KMS-11 (cell line): ENCODE results near the gene ADAM19.

Source experiments
- H2AFZ ChIP-seq: fragments of 200-600 bp; sonication (generic); 2 replicates; pipeline ENCODE4 v1.6.1; 2016; ENCODE audit warnings: antibody characterized with exemption, mixed run types, low read depth
- H3K27ac ChIP-seq: fragments of 200-600 bp; sonication (generic); 2 replicates; pipeline ENCODE4 v1.6.1; 2016; ENCODE audit warnings: mild to moderate bottlenecking, mixed run types
- H3K27me3 ChIP-seq: fragments of 200-600 bp; sonication (generic); 2 replicates; pipeline ENCODE4 v1.6.1; 2017; ENCODE audit warnings: mild to moderate bottlenecking, low read depth, mixed run types, moderate library complexity; ENCODE audit not compliant: insufficient read depth
- H3K36me3 ChIP-seq: fragments of 200-600 bp; sonication (generic); 2 replicates; pipeline ENCODE4 v1.6.1; 2017; ENCODE audit warnings: mild to moderate bottlenecking, mixed run types; ENCODE audit not compliant: insufficient read depth
- H3K4me1 ChIP-seq: fragments of 200-600 bp; sonication (generic); 2 replicates; pipeline ENCODE4 v1.6.1; 2016; ENCODE audit warnings: mild to moderate bottlenecking, low read depth, mixed run types; ENCODE audit not compliant: poor library complexity, severe bottlenecking
- H3K4me2 ChIP-seq: fragments of 200-600 bp; sonication (generic); 2 replicates; pipeline ENCODE4 v1.7.0; 2016; ENCODE audit warnings: mild to moderate bottlenecking, mixed run types
- H3K4me3 ChIP-seq: fragments of 200-600 bp; sonication (generic); IDR thresholded peaks from 2 replicates; pipeline ENCODE4 v1.6.1; 2017; ENCODE audit warnings: low read depth, low read length, mixed read lengths; ENCODE audit not compliant: insufficient read depth
- H3K79me2 ChIP-seq: fragments of 200-600 bp; sonication (generic); 2 replicates; pipeline ENCODE4 v1.6.1; 2016; ENCODE audit warnings: low read depth, mixed run types; ENCODE audit not compliant: insufficient read depth
- H3K9ac ChIP-seq: fragments of 200-600 bp; sonication (generic); 2 replicates; pipeline ENCODE4 v1.6.1; 2016; ENCODE audit warnings: mild to moderate bottlenecking, mixed run types
- H4K20me1 ChIP-seq: fragments of 200-600 bp; sonication (generic); 2 replicates; pipeline ENCODE4 v1.6.1; 2016; ENCODE audit warnings: mild to moderate bottlenecking, mixed run types; ENCODE audit not compliant: insufficient read depth
- TF ChIP-seq, protein P1 (sequence below): fragments of 200-600 bp; sonication (generic); conservative IDR thresholded peaks from 2 replicates; pipeline ENCODE4 v1.6.1; 2017; ENCODE audit warnings: low read depth, mild to moderate bottlenecking, antibody characterized with exemption, low read length, moderate library complexity, mixed read lengths

Gene ADAM19

DNA sequence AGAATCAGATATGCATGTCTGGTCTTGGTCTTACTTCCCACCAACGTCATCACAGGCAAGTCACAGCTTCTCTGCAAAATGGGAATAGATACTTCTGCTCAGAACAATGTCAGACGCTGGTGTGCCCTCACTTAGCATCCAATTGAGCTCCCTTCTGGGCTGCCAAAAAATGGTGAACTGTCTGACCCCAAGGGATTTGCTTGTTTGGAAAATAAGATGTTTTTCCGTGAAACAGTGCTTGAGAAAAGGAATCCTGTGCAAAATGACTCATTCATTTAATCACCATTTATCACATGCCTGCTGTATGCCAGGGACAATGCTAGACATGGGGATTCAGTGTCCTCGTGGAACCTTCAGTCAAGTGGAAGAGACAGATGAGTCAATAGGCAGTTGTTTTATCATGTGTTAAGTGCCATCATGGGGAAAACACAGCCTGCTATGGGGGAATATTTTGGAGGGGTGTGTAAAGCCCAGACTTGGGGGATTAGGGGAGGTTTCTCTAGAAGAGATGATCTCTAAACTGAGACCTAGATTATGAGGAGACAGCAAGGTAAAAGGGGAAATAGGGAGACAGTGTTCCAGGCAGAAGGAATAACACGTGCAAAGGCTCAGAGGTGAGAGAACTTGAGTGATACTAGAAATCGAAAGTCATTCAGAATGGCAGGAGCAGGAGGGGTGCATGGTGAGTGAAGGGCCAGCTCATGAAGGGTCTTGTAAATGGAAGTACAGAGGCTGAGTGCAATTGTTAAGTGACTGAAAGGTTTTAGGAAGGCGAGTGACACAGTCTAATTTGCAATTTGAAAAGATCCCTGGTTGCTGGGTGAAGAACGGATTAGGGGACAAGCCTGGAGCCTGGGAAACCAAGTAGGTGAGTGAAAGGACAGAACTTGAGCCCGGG is 111.7 kb downstream of the ADAM19 start:
- no peak overlapping the region for H3K9ac ChIP-seq
- no peaks in the 10 kb centered on the region for H3K27me3 ChIP-seq
- no peaks in the 10 kb centered on the region for H3K36me3 ChIP-seq
- H2AFZ ChIP-seq = no peak overlapping the region
- no peak overlapping the region for H3K4me3 ChIP-seq
- H3K4me2 ChIP-seq = no peak overlapping the region
- no peak overlapping the region for H3K27ac ChIP-seq
- H4K20me1 ChIP-seq = no peaks in the 10 kb centered on the region
- no peaks in the 10 kb centered on the region for H3K4me1 ChIP-seq
- H3K79me2 ChIP-seq = no peaks in the 10 kb centered on the region
- TF ChIP-seq, protein P1, sequence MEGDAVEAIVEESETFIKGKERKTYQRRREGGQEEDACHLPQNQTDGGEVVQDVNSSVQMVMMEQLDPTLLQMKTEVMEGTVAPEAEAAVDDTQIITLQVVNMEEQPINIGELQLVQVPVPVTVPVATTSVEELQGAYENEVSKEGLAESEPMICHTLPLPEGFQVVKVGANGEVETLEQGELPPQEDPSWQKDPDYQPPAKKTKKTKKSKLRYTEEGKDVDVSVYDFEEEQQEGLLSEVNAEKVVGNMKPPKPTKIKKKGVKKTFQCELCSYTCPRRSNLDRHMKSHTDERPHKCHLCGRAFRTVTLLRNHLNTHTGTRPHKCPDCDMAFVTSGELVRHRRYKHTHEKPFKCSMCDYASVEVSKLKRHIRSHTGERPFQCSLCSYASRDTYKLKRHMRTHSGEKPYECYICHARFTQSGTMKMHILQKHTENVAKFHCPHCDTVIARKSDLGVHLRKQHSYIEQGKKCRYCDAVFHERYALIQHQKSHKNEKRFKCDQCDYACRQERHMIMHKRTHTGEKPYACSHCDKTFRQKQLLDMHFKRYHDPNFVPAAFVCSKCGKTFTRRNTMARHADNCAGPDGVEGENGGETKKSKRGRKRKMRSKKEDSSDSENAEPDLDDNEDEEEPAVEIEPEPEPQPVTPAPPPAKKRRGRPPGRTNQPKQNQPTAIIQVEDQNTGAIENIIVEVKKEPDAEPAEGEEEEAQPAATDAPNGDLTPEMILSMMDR = no peak

DNA sequence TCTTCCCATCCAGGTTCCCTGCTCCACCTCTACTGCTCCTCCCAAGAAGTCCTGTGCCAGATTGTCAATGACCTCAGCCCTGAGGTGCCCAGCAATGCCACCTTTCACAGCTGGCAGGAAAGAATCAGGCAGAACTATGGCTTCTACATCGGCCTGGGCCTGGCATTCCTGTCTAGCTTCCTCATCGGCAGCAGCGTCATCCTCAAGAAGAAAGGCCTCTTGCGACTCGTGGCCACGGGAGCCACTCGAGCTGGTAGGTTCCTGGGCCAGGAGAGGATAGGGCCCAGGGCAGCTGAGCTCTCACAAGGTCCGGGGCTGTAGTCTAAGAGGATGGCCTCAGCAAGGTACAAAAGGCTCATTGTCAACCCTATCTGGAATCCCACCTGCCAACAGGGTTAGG is 112.5 kb downstream of the ADAM19 start:
- no peak overlapping the region for H3K9ac ChIP-seq
- no peaks in the 10 kb centered on the region for H3K36me3 ChIP-seq
- H3K4me1 ChIP-seq = no peaks in the 10 kb centered on the region
- H3K4me2 ChIP-seq = no peak overlapping the region
- no peak overlapping the region for H2AFZ ChIP-seq
- no peaks in the 10 kb centered on the region for H3K27me3 ChIP-seq
- no peaks in the 10 kb centered on the region for H4K20me1 ChIP-seq
- H3K4me3 ChIP-seq = no peak overlapping the region
- H3K27ac ChIP-seq = no peak overlapping the region
- TF ChIP-seq, protein P1 = no peak
- no peaks in the 10 kb centered on the region for H3K79me2 ChIP-seq

DNA sequence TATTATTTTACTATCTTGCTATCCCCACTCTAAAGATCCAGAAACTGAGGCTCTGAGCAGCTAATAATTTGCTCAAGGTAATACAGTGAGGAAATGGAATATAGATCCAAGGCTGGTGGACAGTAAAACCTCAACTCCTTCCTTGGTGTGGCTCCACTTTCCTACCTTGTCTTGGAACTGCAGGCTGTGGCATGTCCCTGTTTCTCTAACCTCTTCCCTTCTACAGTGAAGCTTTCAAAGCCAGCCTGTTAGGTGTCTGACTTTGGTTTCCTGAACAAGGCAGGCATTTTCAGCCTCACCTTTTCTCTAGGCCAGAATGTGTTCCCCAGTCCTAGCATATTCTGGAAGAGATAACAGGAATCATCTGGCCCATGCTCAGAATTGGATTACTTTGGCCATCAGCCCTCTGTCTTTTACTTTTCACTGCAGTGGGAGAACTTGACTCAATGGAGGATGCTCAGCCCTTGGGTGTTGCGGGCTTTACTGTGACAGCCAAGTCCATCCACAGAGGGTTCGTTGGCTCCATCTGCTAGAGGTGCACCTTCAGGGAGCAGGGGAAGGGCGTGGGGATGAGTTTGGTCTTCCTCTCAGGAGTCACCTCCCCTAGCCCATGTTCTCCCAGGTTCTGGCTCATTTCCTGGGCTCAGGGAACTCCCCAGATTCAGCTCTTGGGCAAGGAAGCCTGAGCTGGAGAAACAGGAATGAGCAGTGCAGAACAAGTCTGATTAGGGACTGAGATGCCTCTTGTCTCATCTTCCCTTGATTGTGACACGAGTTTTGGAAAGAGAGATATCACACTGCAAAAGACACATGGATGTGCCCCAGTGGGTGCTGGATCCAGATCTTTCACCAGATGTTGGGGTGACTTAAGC is 114.4 kb downstream of the ADAM19 start:
- Histone ChIP-seq H3K4me2 (no peak overlapping the region), H3K4me1 (no peaks in the 10 kb centered on the region)
- TF ChIP-seq, protein P1 = no peak

DNA sequence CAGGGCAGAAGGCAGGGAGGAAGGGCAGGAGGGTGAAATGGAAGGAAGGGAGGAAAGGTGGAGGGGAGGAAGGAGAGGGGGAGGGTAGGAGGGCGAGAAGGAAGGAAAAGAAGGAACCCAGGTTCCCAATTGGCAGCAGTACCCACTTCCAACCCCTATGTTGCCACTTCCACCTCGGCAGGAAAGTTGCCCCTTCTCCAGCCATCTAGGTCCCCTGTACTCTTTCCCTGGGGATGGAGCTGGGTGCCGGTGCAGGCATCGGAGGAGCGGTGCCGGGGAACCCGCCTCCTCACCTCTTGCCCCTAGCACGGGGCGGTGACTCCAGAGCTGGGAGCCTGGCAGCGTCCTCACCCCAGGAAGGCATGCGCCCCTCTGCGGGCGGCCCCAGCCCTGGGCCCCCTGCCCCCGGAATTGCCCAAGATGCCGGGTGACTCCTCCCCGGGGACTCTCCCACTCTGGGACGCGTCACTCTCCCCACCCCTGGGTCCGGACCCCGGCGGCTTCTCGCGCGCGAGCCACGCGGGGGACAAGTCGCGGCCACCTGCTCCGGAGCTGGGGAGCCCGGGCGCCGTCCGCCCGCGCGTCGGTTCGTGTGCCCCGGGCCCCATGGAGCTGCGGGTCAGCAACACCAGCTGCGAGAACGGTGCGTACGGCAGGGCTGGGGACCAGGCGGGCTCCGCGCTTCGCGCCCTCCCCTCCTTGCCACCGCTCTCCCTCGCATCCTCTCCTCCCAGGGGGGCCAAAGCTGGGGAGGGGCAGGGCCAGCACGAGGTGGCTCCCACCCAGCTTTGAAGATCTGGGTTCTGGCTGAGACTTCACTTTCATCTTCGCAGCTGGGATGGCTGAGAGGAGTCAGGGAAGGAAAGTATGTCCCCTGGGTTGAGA is 115.6 kb downstream of the ADAM19 start, which contains the start of gene NIPAL4:
Gene NIPAL4, plus strand, starts transcription at position 499 of the 885 bp plus-strand sequence. Its CDS starts 108 bp downstream, at position 607.
- Histone ChIP-seq H3K27ac (no peak within 1 kb of the TSS), H4K20me1 (no peaks in the 10 kb centered on the region), H3K36me3 (no peaks in the 10 kb centered on the region), H3K27me3 (no peaks in the 10 kb centered on the region), H3K4me3 (no peak within 1 kb of the TSS), H3K4me1 (no peaks in the 10 kb centered on the region), H3K4me2 (no peak within 1 kb of the TSS), H3K9ac (no peak within 1 kb of the TSS), H2AFZ (no peak within 1 kb of the TSS), H3K79me2 (no peaks in the 10 kb centered on the region)
- TF ChIP-seq, protein P1 = no peak

More for the DNA sequence above, 114.4 kb downstream of the ADAM19 start:
- H3K27ac ChIP-seq = no peak overlapping the region
- no peaks in the 10 kb centered on the region for H4K20me1 ChIP-seq
- H2AFZ ChIP-seq = no peak overlapping the region
- no peaks in the 10 kb centered on the region for H3K79me2 ChIP-seq
- H3K4me3 ChIP-seq = no peak overlapping the region
- H3K27me3 ChIP-seq = no peaks in the 10 kb centered on the region
- no peak overlapping the region for H3K9ac ChIP-seq
- H3K36me3 ChIP-seq = no peaks in the 10 kb centered on the region
